DND-41 (cell line): ENCODE data around the gene KCNIP1.

ENCODE experiments used
- EZH2 ChIP-seq: IDR thresholded peaks from 3 replicates; pipeline ENCODE4 v1.6.1; 2012; ENCODE audit warnings: borderline replicate concordance, low read depth, mild to moderate bottlenecking, moderate library complexity, low read length, inconsistent platforms; ENCODE audit not compliant: severe bottlenecking
- TF ChIP-seq, protein P1 (sequence below): IDR thresholded peaks from 2 replicates; pipeline ENCODE4 v1.5.1; 2012; ENCODE audit warnings: borderline replicate concordance, low read length, moderate library complexity, mild to moderate bottlenecking; ENCODE audit not compliant: poor library complexity, severe bottlenecking; ENCODE audit errors: extremely low read depth

DNA sequence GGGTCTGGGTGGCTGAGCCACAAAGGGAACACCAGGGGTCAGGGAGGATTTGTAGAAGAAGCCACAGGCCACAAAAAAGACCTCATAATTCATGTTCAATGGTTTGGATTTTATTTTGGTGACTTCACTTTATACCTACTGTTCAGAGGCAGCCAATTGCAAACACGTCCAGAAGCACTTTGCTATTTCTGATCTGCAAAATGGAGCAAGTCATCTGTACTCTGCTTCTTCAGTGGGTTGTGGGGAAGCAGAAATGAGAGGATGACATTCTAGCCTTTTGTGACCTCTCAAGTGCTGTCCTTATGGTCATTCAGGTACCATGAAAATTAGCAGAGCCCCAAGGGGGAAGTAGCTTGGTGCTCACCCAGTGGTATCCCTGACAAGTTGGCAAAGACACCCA is 2.5 kb upstream of the KCNIP1 start:
- TF ChIP-seq EZH2, result no peak
- TF ChIP-seq, protein P1, sequence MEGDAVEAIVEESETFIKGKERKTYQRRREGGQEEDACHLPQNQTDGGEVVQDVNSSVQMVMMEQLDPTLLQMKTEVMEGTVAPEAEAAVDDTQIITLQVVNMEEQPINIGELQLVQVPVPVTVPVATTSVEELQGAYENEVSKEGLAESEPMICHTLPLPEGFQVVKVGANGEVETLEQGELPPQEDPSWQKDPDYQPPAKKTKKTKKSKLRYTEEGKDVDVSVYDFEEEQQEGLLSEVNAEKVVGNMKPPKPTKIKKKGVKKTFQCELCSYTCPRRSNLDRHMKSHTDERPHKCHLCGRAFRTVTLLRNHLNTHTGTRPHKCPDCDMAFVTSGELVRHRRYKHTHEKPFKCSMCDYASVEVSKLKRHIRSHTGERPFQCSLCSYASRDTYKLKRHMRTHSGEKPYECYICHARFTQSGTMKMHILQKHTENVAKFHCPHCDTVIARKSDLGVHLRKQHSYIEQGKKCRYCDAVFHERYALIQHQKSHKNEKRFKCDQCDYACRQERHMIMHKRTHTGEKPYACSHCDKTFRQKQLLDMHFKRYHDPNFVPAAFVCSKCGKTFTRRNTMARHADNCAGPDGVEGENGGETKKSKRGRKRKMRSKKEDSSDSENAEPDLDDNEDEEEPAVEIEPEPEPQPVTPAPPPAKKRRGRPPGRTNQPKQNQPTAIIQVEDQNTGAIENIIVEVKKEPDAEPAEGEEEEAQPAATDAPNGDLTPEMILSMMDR, result no peak
